ENCODE measurements around the gene IL3RA.
"Not testable (repeated sequence)": the region's sequence is repeated elsewhere in the genome, so short reads cannot be mapped to it uniquely, and the experiment has no call there.

Gene IL3RA

DNA sequence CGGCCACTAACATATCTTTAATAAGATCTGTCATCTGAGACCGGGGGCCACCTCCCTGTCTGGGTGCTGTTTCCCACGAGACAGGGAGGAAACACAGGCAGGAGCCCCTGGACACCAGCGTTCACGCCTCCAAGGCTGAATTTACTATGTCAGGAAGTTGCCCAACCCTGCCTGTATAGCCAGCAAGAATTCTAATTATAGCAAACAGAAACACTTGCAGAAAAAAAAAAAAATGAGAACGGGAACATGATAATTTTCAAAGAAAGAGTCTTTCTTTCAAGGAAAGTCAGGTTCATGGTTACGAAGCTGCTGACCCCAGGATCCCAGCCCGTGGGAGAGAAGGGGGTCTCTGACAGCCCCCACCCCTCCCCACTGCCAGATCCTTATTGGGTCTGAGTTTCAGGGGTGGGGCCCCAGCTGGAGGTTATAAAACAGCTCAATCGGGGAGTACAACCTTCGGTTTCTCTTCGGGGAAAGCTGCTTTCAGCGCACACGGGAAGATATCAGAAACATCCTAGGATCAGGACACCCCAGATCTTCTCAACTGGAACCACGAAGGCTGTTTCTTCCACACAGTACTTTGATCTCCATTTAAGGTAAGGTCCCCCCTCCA is at the start of gene IL3RA:
Gene IL3RA, plus strand, starts transcription at position 455 of the 613 bp plus-strand sequence. CDS start 4,981 bp downstream, outside the sequence.
- DNase-seq (ENCODE audit: low read depth): no peak
- TF ChIP-seq, protein P1, sequence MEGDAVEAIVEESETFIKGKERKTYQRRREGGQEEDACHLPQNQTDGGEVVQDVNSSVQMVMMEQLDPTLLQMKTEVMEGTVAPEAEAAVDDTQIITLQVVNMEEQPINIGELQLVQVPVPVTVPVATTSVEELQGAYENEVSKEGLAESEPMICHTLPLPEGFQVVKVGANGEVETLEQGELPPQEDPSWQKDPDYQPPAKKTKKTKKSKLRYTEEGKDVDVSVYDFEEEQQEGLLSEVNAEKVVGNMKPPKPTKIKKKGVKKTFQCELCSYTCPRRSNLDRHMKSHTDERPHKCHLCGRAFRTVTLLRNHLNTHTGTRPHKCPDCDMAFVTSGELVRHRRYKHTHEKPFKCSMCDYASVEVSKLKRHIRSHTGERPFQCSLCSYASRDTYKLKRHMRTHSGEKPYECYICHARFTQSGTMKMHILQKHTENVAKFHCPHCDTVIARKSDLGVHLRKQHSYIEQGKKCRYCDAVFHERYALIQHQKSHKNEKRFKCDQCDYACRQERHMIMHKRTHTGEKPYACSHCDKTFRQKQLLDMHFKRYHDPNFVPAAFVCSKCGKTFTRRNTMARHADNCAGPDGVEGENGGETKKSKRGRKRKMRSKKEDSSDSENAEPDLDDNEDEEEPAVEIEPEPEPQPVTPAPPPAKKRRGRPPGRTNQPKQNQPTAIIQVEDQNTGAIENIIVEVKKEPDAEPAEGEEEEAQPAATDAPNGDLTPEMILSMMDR (IDR thresholded peaks at IDR 0.05; ENCODE audit: low read depth, low read length, missing control alignments): no peak
- no peak within 1 kb of the TSS for H3K4me3 ChIP-seq (ENCODE audit: low read depth, low read length)
- in situ Hi-C loops (cut with HindIII; ENCODE audit: low sequenced_read_pairs): no loop called here

DNA sequence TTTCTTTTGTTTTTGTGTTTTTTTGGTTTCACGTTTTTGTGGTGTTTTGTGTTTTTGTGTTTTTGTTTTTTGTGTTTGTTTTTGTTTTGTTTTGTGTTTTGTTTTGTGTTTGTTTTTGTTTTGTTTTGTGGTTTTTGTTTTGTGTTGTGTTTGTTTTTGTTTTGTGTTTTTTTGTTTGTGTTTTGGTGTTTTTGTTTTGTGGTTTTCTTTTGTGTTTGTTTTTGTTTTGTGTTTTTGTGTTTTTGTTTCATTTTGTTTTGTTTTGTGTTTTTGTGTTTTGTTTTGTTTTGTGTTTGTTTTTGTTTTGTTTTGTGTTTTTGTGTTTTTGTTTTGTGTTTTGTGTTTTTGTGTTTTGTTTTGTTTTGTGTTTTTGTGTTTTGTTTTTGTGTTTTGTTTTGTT is 47.0 kb upstream of the IL3RA start:
- in situ Hi-C loops (cut with HindIII; ENCODE audit: low sequenced_read_pairs): no loop called here
- DNase-seq (ENCODE audit: low read depth): no peak
- H3K4me3 ChIP-seq (ENCODE audit: low read depth, low read length): no peak overlapping the region
- TF ChIP-seq, protein P1 (IDR thresholded peaks at IDR 0.05; ENCODE audit: low read depth, low read length, missing control alignments): no peak

DNA sequence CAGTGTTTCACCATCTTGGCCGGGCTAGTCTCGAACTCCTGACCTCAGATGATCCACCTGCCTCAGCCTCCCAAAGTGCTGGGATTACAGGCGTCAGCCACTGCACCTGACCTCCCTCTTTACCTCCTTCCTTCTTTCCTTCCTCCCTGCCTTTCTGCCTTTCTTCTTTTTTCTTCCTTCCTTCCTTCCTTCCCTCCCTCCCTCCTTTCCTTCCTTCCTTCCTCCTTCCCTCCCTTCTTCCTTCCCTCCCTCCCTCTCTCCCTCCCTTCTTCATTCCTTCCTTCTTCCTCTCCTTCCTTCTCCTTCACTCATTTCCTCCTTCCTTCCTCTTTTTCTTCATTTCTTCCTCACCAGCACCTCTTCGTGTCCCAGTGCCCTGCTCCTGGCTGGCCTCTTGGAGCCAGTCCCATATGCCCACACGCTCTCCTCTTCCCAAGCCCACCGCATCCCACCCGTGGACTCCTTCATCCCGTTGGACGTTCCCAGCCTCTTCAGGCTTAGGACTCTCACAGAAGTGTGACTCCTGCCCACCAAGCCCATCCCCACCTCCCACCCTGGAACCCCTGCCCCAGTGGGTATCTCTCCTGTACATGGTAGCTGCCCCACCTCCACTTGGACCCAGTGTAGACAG is 45.4 kb upstream of the IL3RA start:
- in situ Hi-C loops (cut with HindIII; ENCODE audit: low sequenced_read_pairs): no loop called here
- no peak overlapping the region for H3K4me3 ChIP-seq (ENCODE audit: low read depth, low read length)
- TF ChIP-seq, protein P1 (IDR thresholded peaks at IDR 0.05; ENCODE audit: low read depth, low read length, missing control alignments): no peak
- no peak for DNase-seq (ENCODE audit: low read depth)

DNA sequence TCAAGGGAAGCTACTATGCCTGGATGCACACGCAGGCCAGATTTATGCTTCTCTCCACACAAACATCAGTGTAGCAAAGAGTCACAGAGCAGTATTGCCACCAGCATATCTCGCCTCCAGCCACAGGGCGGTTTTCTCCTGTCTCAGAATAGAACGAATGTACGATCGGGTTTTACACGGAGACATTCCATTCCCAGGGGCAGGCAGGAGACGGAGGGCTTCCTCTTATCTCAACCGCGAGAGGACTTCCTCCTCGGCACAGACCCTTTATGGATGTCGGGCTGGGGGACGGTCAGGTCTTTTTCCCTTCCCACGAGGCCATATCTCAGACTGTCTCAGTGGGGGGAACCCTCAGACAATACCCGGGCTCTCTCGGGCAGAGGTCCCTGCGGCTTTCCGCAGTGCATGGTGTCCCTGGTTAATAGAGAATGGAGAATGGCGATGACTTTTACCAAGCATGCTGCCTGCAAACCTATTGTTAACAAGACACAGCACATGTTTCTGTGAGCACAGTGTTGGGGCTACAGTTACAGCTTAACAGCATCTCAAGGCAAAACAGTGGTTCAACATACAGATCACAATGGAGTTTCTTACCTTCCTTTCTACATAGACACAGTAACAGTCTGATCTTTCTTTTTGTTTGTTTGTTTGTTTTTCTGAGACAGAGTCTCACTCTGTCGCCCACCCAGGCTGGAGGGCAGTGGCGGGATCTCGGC is 43.9 kb upstream of the IL3RA start:
- in situ Hi-C loops (cut with HindIII; ENCODE audit: low sequenced_read_pairs): no loop called here
- no peak overlapping the region for H3K4me3 ChIP-seq (ENCODE audit: low read depth, low read length)
- no peak for DNase-seq (ENCODE audit: low read depth)
- TF ChIP-seq, protein P1 (IDR thresholded peaks at IDR 0.05; ENCODE audit: low read depth, low read length, missing control alignments): no peak

DNA sequence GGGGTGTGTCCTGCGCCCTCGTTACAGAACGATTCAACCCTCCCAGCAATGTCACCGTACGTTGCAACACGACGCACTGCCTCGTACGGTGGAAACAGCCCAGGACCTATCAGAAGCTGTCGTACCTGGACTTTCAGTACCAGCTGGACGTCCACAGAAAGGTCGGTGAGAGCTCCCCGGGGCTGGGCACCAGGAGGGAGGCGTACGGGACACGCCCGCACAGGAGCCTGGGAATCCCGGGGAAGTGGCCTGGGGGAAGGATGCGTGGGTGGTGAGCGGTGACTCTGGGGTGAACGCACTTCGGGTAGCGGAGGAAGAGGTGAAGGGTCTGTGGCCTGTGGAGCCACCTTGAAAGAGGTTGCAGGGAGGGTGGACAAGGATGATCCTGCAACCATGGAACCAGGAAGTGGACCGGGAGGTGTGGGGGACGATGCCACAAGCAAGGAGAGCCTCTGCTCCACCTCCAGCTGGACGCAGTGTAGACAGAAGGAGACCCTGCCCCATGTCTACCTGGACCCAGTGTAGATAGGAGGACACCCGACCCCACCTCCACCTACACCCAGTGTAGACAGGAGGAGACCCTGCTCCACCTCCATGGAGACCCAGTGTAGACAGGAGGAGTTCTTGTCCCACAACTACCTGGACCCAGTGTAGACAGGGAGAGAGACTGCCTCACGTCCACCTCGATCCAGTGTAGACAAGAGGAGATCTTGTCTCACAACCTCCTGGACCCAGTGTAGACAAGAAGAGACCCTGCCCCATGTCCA is 42.1 kb upstream of the IL3RA start:
- in situ Hi-C loops (cut with HindIII; ENCODE audit: low sequenced_read_pairs): no loop called here
- TF ChIP-seq, protein P1 (IDR thresholded peaks at IDR 0.05; ENCODE audit: low read depth, low read length, missing control alignments): no peak
- no peak for DNase-seq (ENCODE audit: low read depth)
- no peak overlapping the region for H3K4me3 ChIP-seq (ENCODE audit: low read depth, low read length)

DNA sequence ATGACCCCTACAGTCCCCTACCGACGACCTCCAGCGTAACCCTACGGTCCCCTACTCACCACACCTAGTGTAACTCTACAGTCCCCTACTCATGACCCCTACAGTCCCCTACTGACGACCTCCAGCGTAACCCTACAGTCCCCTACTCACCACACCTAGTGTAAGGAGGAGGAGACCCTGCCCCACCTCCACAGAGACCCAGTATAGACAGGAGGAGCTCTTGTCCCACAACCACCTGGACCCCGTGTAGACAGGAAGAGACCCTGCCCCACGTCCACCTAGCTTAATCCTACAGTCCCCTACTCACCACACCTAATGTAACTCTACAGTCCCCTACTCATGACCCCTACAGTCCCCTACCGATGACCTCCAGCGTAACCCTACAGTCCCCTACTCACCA is 41.0 kb upstream of the IL3RA start:
- no peak overlapping the region for H3K4me3 ChIP-seq (ENCODE audit: low read depth, low read length)
- in situ Hi-C loops (cut with HindIII; ENCODE audit: low sequenced_read_pairs): no loop called here
- TF ChIP-seq, protein P1 (IDR thresholded peaks at IDR 0.05; ENCODE audit: low read depth, low read length, missing control alignments): no peak
- DNase-seq (ENCODE audit: low read depth): no peak

DNA sequence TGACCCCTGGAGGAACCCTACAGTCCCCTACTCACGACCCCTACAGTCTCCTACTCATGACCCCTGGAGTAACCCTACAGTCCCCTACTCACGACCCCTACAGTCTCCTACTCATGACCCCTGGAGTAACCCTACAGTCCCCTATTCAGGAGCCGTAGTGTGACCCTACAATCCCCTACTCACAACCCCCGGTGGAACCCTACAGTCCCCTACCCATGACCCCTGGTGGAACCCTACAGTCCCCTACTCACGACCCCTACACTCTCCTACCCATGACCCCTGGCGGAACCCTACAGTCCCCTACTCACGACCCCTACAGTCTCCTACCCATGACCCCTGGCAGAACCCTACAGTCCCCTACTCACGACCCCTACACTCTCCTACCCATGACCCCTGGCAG is 39.0 kb upstream of the IL3RA start:
- in situ Hi-C loops (cut with HindIII; ENCODE audit: low sequenced_read_pairs); H3K4me3 ChIP-seq (ENCODE audit: low read depth, low read length); DNase-seq (ENCODE audit: low read depth): not testable (repeated sequence)
